NCI-H1436 (cell line): Measurements from ENCODE around the gene FANCC.

ENCODE experiments used
- DNase-seq: peaks from one replicate; lab custom pipeline; 2025; lab: John Stamatoyannopoulos, UW

FANCC gene

GRCh38 chr9:95070549-95071021, 246.9 kb downstream of the FANCC start:
- DNase-seq = no peak

GRCh38 chr9:95067897-95068296, 249.6 kb downstream of the FANCC start:
- no peak for DNase-seq

DNA sequence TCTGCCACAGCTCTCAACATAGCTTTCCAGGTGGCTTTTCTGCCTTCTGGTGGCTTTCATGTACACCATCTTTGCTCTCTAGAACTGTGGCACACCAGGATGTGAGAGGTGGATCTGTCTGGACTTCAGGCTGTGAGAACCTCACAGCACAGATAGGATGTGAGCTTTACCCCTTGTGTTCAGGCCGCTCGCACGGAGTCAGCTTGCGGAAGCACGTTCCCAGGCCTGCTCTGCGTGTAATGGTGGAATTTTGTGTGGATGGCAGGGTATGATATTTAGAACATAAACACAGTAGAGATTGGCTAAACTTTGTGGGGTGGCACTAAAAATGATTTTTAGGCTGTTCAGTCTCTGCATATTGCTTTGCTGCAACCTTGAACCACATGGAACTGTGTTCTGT, 250.5 kb downstream of the FANCC start:
- DNase-seq = no peak

GRCh38 chr9:95065224-95065623, 252.3 kb downstream of the FANCC start:
- no peak for DNase-seq

- DNase-seq = no peak
Observed at GRCh38 chr9:95063300-95063699, 254.2 kb downstream of the FANCC start.

- DNase-seq = no peak
Observed at GRCh38 chr9:95062596-95063065, 254.9 kb downstream of the FANCC start.

DNA sequence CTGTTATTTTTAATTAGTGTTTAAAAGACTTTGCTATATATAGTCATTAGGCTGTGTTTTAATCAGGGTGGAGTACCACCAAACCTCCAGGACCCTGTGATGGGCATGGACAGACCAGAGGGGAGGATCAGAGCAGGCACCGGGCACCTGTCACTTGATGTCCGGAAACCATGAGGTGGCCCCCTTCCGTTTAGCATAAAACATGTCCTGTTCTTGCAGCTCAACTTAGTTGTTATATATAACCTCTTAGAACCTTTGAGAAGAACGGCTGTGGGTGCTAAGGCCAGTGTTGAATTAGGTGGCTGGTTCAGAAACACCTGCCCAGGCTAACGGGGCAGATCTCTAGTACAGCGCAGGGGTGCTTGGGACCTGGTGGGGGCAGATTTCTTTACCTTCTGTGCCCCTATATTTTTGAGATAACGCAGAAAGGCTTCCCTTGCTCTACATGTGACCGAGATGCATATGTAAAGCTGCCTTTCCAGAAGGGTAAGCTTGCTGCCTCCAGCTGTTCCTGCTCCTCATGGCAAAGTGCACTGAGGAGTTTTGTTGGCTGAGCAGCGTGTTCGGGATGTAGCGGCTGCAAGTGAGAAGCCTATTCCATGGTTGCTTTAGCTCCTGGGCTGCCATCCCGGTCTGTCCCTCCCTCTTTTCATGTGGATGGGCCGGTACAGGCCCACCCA, 255.5 kb downstream of the FANCC start:
- DNase-seq = no peak

DNA sequence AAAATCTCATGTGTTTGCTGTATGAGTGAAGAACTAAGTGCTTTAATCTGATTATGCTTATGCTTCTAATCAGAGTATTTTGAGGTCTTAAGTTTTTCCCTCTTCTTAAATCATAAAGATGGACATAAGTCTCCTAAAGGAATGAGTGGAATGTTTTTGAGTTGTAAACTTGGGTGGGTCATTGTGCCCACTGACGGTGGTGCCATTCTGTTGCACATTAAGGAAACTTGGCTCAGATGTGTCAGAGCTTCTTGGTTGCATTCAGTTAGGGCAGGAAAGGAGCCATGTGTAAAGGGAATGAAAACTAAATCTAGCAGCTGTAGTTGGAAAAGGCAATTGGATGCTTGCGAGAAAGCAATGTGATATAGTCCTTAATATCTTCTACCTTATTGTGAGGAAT, 256.6 kb downstream of the FANCC start:
- DNase-seq = no peak

GRCh38 chr9:95060234-95060633, 257.3 kb downstream of the FANCC start:
- no peak for DNase-seq

DNA sequence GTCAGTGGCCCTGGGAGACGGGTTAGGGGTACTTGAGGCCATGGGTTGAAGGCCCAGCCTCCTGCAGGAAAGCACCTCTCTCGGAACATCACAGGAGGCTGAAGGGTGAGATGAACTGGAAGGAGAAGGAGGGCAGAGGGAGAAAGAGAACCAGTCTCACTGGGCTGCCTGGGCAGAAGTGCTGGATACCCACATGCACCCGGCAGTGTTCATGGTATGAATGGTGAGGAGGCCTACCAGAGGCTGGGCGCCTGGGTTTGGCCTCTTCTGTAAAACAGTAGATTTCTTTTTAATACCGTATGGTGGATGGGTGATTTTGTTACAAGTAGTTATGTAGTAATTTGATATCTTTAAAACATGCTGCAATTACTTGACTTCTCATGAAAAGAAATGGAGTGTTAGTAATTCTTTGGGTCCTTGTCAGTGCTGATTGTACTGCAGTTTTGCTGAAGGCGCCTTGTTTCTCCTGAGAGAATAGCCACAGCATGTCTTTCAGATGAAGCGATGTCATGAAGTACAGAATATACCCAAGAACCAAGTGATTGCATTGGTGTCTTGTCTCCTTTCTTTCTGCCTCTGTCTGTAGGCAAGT, 258.6 kb downstream of the FANCC start:
- DNase-seq = peak; percentile 19

DNA sequence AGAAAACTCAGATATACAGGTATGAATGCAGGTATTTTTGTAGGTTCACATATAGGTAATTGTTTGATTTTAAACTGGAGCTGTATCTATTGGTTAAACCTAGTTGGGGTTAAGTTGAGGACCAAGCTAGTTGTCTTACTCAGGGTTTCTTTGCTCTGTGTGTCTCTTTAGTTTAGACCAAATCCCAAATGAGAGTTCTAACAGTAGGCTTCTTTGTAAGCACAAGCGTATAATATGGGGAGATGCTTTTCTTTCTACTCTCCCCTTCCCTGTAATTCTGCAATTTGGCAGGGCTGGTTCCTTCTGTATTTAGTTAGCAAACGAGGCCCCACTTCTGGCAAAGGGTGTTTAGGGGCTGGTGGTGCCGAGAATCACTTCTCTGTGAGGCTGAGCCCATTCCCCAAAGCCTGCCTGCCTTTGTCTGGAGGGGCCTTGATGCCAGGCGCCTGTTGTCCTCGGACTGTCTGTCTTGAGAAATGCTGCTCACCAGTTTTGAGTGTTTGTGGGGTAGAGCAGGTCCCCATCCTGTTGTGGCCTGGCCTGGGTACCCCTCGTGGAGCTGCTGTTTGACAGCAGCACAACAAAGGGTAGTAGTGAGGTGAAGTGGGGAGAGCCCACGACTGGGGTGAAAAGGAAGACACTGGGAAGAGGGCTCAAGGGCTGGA, 259.3 kb downstream of the FANCC start:
- DNase-seq = no peak

- DNase-seq = no peak
Observed at GRCh38 chr9:95057101-95057500, 260.4 kb downstream of the FANCC start.

DNA sequence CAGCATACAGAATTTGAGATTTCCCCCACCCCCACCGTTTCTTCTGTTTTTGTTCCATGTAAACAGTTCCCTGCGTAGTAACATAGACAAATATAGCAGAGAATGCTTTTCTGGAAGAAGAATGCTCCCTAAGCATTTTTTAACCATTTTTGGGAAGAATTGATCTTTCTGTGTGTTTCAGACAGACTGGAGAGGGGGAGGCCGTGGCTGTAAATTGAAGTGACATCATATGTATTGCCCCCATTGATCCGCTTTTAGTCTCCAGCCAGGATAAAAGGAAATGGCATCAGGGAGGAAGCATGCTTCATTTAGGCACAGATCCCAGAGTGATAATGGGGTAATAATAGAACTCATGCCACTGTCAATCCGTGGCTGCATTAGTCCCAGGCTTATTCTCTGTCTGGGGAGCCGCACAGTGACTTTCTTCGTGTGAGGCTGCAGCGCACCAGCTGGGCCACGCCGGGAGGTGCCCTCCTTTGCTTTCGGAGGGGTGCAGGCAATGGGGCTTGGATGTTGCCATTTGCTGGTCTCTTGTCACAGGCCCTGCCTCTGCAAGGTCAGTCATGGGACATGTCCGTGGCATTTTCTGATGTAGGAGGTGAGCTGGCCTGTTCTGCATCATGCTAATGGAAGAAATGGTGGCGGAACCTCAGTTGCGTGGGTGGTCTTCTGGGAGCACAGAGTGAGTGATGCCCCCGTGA, 261.5 kb downstream of the FANCC start:
- no peak for DNase-seq

DNA sequence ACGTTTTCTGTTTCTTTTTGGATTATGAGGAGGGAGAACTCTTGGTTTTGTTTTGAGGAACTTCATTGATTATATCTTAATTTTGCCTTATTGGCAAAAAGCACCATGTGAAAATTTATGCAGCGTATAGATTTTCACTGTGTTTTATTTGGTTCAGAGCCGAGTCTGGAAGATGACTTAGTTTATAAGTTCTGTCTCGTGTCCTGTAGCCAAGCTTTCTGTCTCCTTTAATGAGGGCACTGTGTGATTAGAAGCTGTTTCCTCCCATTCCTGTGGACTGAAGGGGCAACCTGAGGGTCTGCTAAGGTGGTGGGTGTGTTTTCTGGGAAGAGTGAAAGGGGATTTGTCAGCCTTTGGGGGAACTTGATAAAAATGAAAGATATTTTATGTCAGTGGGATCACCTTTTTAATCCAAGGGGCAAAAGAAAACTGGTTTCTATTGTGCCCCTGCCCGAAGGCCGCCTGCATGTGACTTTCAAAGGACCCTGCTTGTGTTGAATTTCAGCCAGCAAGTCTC, 262.1 kb downstream of the FANCC start:
- no peak for DNase-seq

DNA sequence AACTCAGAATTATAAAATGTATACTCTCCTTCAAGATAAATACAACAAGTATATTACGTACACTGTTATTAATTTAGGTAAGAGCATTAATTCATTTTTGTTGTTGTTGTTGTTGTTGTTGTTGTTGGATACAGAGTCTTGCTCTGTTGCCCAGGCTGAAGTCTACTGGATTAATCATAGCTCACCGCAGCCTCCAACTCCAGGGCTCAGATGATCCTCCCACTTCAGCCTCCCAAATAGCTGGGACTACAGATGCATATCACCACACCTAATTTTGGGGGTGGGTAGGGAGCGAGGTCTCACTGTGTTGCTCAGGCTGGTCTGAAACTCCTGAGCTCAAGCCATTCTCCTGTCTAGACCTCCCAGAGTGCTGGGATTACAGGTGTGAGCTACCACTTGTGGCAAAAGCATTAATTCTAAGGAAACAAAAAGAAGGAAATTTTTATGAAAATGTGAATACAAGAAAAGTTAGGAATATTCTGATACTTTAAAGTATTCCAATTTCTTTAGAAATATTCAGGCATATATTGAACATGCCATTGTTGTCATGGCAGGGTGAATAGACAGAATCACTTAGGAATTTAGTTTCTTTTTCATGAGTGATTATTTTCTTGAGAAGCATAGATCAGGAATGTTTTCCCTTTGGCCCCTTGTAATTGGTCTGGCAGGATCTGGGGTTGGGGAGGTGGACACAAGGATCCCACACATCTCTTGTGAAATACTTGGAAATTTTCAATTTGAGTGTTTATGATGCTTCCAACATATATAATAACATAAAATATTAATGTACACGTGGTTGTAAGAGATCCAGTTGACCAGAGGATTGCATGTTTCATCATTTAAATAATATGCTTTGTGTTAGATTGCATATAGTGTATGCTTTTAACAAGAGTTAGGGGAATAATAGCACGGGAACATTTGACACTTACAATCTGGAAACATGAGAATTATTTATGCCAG, 263.6 kb downstream of the FANCC start:
- no peak for DNase-seq

- DNase-seq = no peak
Observed at GRCh38 chr9:95049761-95050160, 267.7 kb downstream of the FANCC start.
